Tibial nerve (tissue), 4 donors: ENCODE data around the gene CPEB3.

Experiments
- CTCF ChIP-seq, 5 experiments: fragments of 200-600 bp in 3 of 5; fragments of 450-650 bp in 2 of 5; sonication (generic) in 3 of 5; IDR thresholded peaks; one replicate each; pipeline ENCODE4 v1.5.1; 2016 to 2019; ENCODE audit warnings: antibody characterized with exemption in 5 of 5, mild to moderate bottlenecking in 3 of 5, moderate library complexity in 2 of 5
- EP300 ChIP-seq, 2 donors: sonication (generic); formaldehyde crosslinking; IDR thresholded peaks; one replicate each; pipeline ENCODE4 v1.6.1; 2017; ENCODE audit warnings: antibody characterized with exemption in 2 of 2, mild to moderate bottlenecking in 1 of 2
- POLR2A ChIP-seq, 2 donors: fragments of 450-650 bp; IDR thresholded peaks; one replicate each; pipeline ENCODE4 v1.6.1; 2017; ENCODE audit warnings: antibody characterized with exemption in 2 of 2, mild to moderate bottlenecking in 2 of 2, moderate library complexity in 2 of 2

- no peak for TF ChIP-seq EP300 (IDR thresholded peaks at IDR 0.05)
- no peak for TF ChIP-seq POLR2A (IDR thresholded peaks at IDR 0.05)
- TF ChIP-seq CTCF (IDR thresholded peaks at IDR 0.05): no peak
Observed at GRCh38 chr10:92031580-92031979, 259.3 kb downstream of the CPEB3 start.
